A549 (cell line): ENCODE data around the gene CADM4. TPM values are rescaled to one million over a fixed set of nuclear protein-coding genes. Genes with fewer than 3 reads are reported as not detected.

Source experiments
- ATOH8 ChIP-seq: fragments of 250-450 bp; sonication (Bioruptor Pico); IDR thresholded peaks from 2 replicates; pipeline ENCODE4 v1.5.0; 2020; ENCODE audit warnings: low read depth, mild to moderate bottlenecking, moderate library complexity
- CBX2 ChIP-seq: fragments of 200-600 bp; sonication (generic); IDR thresholded peaks from 2 replicates; pipeline ENCODE4 v1.6.1; 2016; ENCODE audit warnings: low read depth, mild to moderate bottlenecking, borderline replicate concordance
- EHMT2 ChIP-seq: fragments of 200-600 bp; sonication (generic); IDR thresholded peaks from 2 replicates; pipeline ENCODE4 v1.6.1; 2016; ENCODE audit warnings: antibody characterized with exemption, low read depth, mild to moderate bottlenecking, moderate library complexity
- EP300 ChIP-seq, 2 experiments: fragments of >200 bp; sonication (Bioruptor Twin); formaldehyde crosslinking; IDR thresholded peaks; 2 replicates in 1 of 2; 3 replicates in 1 of 2; pipeline ENCODE4 v1.6.1; 2016 to 2017
- FOSB ChIP-seq: fragments of 250-450 bp; sonication (Bioruptor Pico); IDR thresholded peaks from 2 replicates; pipeline ENCODE4 v1.5.0; 2020; ENCODE audit warnings: mild to moderate bottlenecking, moderate library complexity
- FOSL2 ChIP-seq, 2 experiments: fragments of 450-650 bp in 1 of 2; fragments of >200 bp in 1 of 2; sonication (Bioruptor Twin) in 1 of 2; formaldehyde crosslinking; IDR thresholded peaks; 2 replicates each; pipeline versions ENCODE4 v1.5.0 to v1.6.1; 2016 to 2020; ENCODE audit warnings: mild to moderate bottlenecking in 1 of 2, moderate library complexity in 1 of 2
- HOXA7 ChIP-seq: fragments of 250-450 bp; sonication (Bioruptor Pico); IDR thresholded peaks from 2 replicates; pipeline ENCODE4 v1.5.0; 2020; ENCODE audit warnings: mild to moderate bottlenecking, moderate library complexity
- HOXB5 ChIP-seq: fragments of 250-450 bp; sonication (Bioruptor Pico); IDR thresholded peaks from 2 replicates; pipeline ENCODE4 v1.5.0; 2020; ENCODE audit warnings: mild to moderate bottlenecking, moderate library complexity
- JUN ChIP-seq, 2 experiments: fragments of >200 bp; sonication (Bioruptor Twin); formaldehyde crosslinking; IDR thresholded peaks; 2 replicates in 1 of 2; 3 replicates in 1 of 2; pipeline ENCODE4 v1.6.1; 2016 to 2017
- KDM5A ChIP-seq: fragments of 200-600 bp; sonication (generic); IDR thresholded peaks from 2 replicates; pipeline ENCODE4 v1.6.1; 2016; ENCODE audit warnings: antibody characterized with exemption, mild to moderate bottlenecking
- MAX ChIP-seq: IDR thresholded peaks from 2 replicates; pipeline ENCODE4 v1.6.1; 2012
- MAZ ChIP-seq: fragments of 150-350 bp; IDR thresholded peaks from 2 replicates; pipeline ENCODE4 v1.6.1; 2014; ENCODE audit warnings: antibody characterized with exemption, low read depth, low read length, borderline replicate concordance
- MYC ChIP-seq: IDR thresholded peaks from 2 replicates; pipeline ENCODE4 v1.6.1; 2012; ENCODE audit warnings: mild to moderate bottlenecking, inconsistent platforms, low read length, improper control_type of control experiment, borderline replicate concordance
- PHF8 ChIP-seq: fragments of 200-600 bp; sonication (generic); IDR thresholded peaks from 2 replicates; pipeline ENCODE4 v1.6.1; 2016; ENCODE audit warnings: low read depth, mild to moderate bottlenecking, antibody characterized with exemption, moderate library complexity, borderline replicate concordance
- POLR2A ChIP-seq: IDR thresholded peaks from 2 replicates; pipeline ENCODE4 v1.6.1; 2012; ENCODE audit warnings: mild to moderate bottlenecking, low read length
- POLR2AphosphoS2 ChIP-seq: conservative IDR thresholded peaks from 2 replicates; pipeline ENCODE4 v1.6.1; 2012; ENCODE audit warnings: low read length, improper control_type of control experiment, inconsistent platforms
- RAD21 ChIP-seq, 2 experiments: fragments of >200 bp in 1 of 2; sonication (Bioruptor Twin) in 1 of 2; formaldehyde crosslinking in 1 of 2; IDR thresholded peaks in 1 of 2; conservative IDR thresholded peaks in 1 of 2; 2 replicates in 1 of 2; 3 replicates in 1 of 2; pipeline ENCODE4 v1.6.1; 2012 to 2018; ENCODE audit warnings: inconsistent platforms in 1 of 2
- RARB ChIP-seq: fragments of 250-450 bp; sonication (Bioruptor Pico); IDR thresholded peaks from 2 replicates; pipeline ENCODE4 v1.8.0; 2021; ENCODE audit warnings: mild to moderate bottlenecking, moderate library complexity
- RCOR1 ChIP-seq: fragments of 150-350 bp; IDR thresholded peaks from 2 replicates; pipeline ENCODE4 v1.6.1; 2014; ENCODE audit warnings: antibody characterized with exemption, low read length, low read depth
- REST ChIP-seq: fragments of 200-600 bp; sonication (generic); IDR thresholded peaks from 2 replicates; pipeline ENCODE4 v1.6.1; 2016; ENCODE audit warnings: antibody characterized with exemption, mild to moderate bottlenecking, moderate library complexity
- RFX5 ChIP-seq: fragments of 450-650 bp; IDR thresholded peaks from 2 replicates; pipeline ENCODE4 v1.7.1; 2014; ENCODE audit warnings: antibody characterized with exemption, mild to moderate bottlenecking, moderate library complexity
- SMC3 ChIP-seq: fragments of >200 bp; sonication (Bioruptor Twin); formaldehyde crosslinking; IDR thresholded peaks from 3 replicates; pipeline ENCODE4 v1.6.1; 2018; ENCODE audit warnings: inconsistent platforms
- SREBF2 ChIP-seq: fragments of 450-650 bp; IDR thresholded peaks from 2 replicates; pipeline ENCODE4 v1.6.1; 2014; ENCODE audit warnings: mild to moderate bottlenecking, moderate library complexity
- TFCP2L1 ChIP-seq: fragments of 250-450 bp; sonication (Bioruptor Pico); IDR thresholded peaks from 2 replicates; pipeline ENCODE4 v1.5.0; 2021; ENCODE audit warnings: mild to moderate bottlenecking
- TP53 ChIP-seq: fragments of 250-450 bp; sonication (Bioruptor Pico); IDR thresholded peaks from 2 replicates; pipeline ENCODE4 v1.5.0; 2021; ENCODE audit warnings: mild to moderate bottlenecking, moderate library complexity
- ZC3H11A ChIP-seq: fragments of 450-650 bp; IDR thresholded peaks from 2 replicates; pipeline ENCODE4 v1.6.1; 2014; ENCODE audit warnings: antibody characterized with exemption, mild to moderate bottlenecking
- ZFP36 ChIP-seq: fragments of 450-650 bp; IDR thresholded peaks from 2 replicates; pipeline ENCODE4 v1.6.1; 2014; ENCODE audit warnings: borderline replicate concordance; ENCODE audit not compliant: partially characterized antibody
- ZNF302 ChIP-seq: fragments of 250-450 bp; sonication (Bioruptor Pico); IDR thresholded peaks from 2 replicates; pipeline ENCODE4 v1.9.0; 2021; ENCODE audit warnings: inconsistent platforms, mild to moderate bottlenecking, moderate library complexity
- ZSCAN20 ChIP-seq: fragments of 250-450 bp; sonication (Bioruptor Pico); IDR thresholded peaks from 2 replicates; pipeline ENCODE4 v1.8.0; 2022; ENCODE audit warnings: mild to moderate bottlenecking, moderate library complexity
- polyA plus RNA-seq, 4 experiments: library from polyadenylated mRNA; depleted of rRNA in 3 of 4; stranded (reverse); fragments of >200 nt; fragmentation: RNase III in 1 of 4; extraction: RNeasy Plus Mini Kit Qiagen cat#74134 plus additional on column Dnase treatment in 1 of 4; gene quantifications; 2 replicates in 3 of 4; 3 replicates in 1 of 4; pipeline ENCODE4 v1.2.3, GENCODE V29; 2011 to 2017
- TF ChIP-seq, protein P1 (sequence below): fragments of >200 bp; sonication (Bioruptor Twin); formaldehyde crosslinking; IDR thresholded peaks from 3 replicates; pipeline ENCODE4 v1.6.1; 2016
- TF ChIP-seq, protein P2 (sequence below): IDR thresholded peaks from 2 replicates; pipeline ENCODE4 v1.6.1; 2012
- TF ChIP-seq, protein P3 (sequence below): fragments of 250-450 bp; sonication (Bioruptor Pico); IDR thresholded peaks from 2 replicates; pipeline ENCODE4 v1.5.0; 2021; ENCODE audit warnings: mild to moderate bottlenecking, moderate library complexity, borderline replicate concordance

Gene CADM4
- polyA plus RNA-seq, 2 of the 4 experiments (the other 2 are of a cell fraction) = 4.2 to 9.2 TPM

GRCh38 chr19:43619262-43620060 is 20.2 kb downstream of the CADM4 start, which contains the start of gene ZNF428 (continued):
- TF ChIP-seq RFX5 = 0 out of 2 replicates have a peak, but pooled peaks have one; percentile 13
- TF ChIP-seq MYC = no peak
- TF ChIP-seq FOSL2 (IDR thresholded peaks at IDR 0.05) = no peak
- TF ChIP-seq FOSL2 (CRISPR knock-in tag; IDR thresholded peaks at IDR 0.05) = no peak
- TF ChIP-seq RCOR1 = no peak
- TF ChIP-seq EHMT2 = no peak
- TF ChIP-seq POLR2AphosphoS2 = no peak
- TF ChIP-seq, protein P1, sequence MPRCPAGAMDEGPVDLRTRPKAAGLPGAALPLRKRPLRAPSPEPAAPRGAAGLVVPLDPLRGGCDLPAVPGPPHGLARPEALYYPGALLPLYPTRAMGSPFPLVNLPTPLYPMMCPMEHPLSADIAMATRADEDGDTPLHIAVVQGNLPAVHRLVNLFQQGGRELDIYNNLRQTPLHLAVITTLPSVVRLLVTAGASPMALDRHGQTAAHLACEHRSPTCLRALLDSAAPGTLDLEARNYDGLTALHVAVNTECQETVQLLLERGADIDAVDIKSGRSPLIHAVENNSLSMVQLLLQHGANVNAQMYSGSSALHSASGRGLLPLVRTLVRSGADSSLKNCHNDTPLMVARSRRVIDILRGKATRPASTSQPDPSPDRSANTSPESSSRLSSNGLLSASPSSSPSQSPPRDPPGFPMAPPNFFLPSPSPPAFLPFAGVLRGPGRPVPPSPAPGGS = peak; percentile 64; the same call in 2 of the 3 replicates
- no peak for TF ChIP-seq REST
- peak; percentile 90 to 96 for TF ChIP-seq JUN (IDR thresholded peaks at IDR 0.05)
- TF ChIP-seq HOXA7 (CRISPR knock-in tag) = no peak
- TF ChIP-seq EP300 (IDR thresholded peaks at IDR 0.05) = no peak
- TF ChIP-seq, protein P2, sequence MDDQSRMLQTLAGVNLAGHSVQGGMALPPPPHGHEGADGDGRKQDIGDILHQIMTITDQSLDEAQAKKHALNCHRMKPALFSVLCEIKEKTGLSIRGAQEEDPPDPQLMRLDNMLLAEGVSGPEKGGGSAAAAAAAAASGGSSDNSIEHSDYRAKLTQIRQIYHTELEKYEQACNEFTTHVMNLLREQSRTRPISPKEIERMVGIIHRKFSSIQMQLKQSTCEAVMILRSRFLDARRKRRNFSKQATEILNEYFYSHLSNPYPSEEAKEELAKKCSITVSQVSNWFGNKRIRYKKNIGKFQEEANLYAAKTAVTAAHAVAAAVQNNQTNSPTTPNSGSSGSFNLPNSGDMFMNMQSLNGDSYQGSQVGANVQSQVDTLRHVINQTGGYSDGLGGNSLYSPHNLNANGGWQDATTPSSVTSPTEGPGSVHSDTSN = peak; percentile 29; the same call in 1 of the 2 replicates
- 0 out of 2 replicates have a peak, but pooled peaks have one; percentile 9 for TF ChIP-seq MAZ
- TF ChIP-seq ZNF302 (CRISPR knock-in tag) = no peak
- TF ChIP-seq RAD21 (conservative IDR thresholded peaks at IDR 0.05 in 1 of 2, IDR thresholded peaks at IDR 0.05 in 1 of 2) = no peak; a peak in 1 of 5 replicates
- no peak for TF ChIP-seq SREBF2
- no peak for TF ChIP-seq ZFP36
- TF ChIP-seq FOSB (CRISPR knock-in tag) = no peak
- peak; percentile 83 for TF ChIP-seq POLR2A
- TF ChIP-seq TP53 (CRISPR knock-in tag) = peak; percentile 90; the same call in 1 of the 2 replicates
- TF ChIP-seq TFCP2L1 (CRISPR knock-in tag) = 0 out of 2 replicates have a peak, but pooled peaks have one; percentile 53
- peak; percentile 87 for TF ChIP-seq PHF8
- no peak for TF ChIP-seq CBX2
- peak; percentile 14 for TF ChIP-seq HOXB5 (CRISPR knock-in tag)
- TF ChIP-seq RARB = no peak
- no peak for TF ChIP-seq ATOH8 (CRISPR knock-in tag)
- TF ChIP-seq MAX = peak; percentile 95
- TF ChIP-seq SMC3 = no peak
- no peak for TF ChIP-seq ZC3H11A
- no peak for TF ChIP-seq ZSCAN20 (CRISPR knock-in tag)
- TF ChIP-seq, protein P3, sequence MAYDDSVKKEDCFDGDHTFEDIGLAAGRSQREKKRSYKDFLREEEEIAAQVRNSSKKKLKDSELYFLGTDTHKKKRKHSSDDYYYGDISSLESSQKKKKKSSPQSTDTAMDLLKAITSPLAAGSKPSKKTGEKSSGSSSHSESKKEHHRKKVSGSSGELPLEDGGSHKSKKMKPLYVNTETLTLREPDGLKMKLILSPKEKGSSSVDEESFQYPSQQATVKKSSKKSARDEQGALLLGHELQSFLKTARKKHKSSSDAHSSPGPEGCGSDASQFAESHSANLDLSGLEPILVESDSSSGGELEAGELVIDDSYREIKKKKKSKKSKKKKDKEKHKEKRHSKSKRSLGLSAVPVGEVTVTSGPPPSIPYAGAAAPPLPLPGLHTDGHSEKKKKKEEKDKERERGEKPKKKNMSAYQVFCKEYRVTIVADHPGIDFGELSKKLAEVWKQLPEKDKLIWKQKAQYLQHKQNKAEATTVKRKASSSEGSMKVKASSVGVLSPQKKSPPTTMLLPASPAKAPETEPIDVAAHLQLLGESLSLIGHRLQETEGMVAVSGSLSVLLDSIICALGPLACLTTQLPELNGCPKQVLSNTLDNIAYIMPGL (CRISPR knock-in tag) = no peak
- TF ChIP-seq KDM5A = no peak
